SU-DHL-6 (cell line): ENCODE measurements around the gene MAST4.

Source experiments
- H2AFZ ChIP-seq: fragments of 200-600 bp; sonication (generic); 2 replicates; pipeline ENCODE4 v1.6.1; 2014; ENCODE audit warnings: low read depth, mild to moderate bottlenecking, moderate library complexity, mixed read lengths, antibody characterized with exemption, low read length; ENCODE audit not compliant: severe bottlenecking
- H3F3A ChIP-seq: fragments of 200-600 bp; shearing (Covaris generic); 2 replicates; pipeline ENCODE4 v1.6.0; 2016; ENCODE audit warnings: antibody characterized with exemption, mild to moderate bottlenecking; ENCODE audit not compliant: insufficient read depth
- H3K27ac ChIP-seq: fragments of 200-600 bp; sonication (generic); 2 replicates; pipeline ENCODE4 v1.5.1; 2016; ENCODE audit warnings: low read depth, mild to moderate bottlenecking, low read length, moderate library complexity, mixed read lengths
- H3K27me3 ChIP-seq: fragments of 200-600 bp; sonication (generic), shearing (Covaris generic); 2 replicates; pipeline ENCODE4 v1.6.0; 2014; ENCODE audit warnings: mild to moderate bottlenecking, low read length
- H3K36me3 ChIP-seq: fragments of 200-600 bp; sonication (generic); 2 replicates; pipeline ENCODE4 v1.6.1; 2014; ENCODE audit warnings: mild to moderate bottlenecking, low read length, mixed read lengths
- H3K4me2 ChIP-seq: fragments of 300-600, 200-600 bp; shearing (Covaris generic), sonication (generic); 2 replicates; pipeline ENCODE4 v1.6.0; 2014; ENCODE audit warnings: low read length, low read depth, mild to moderate bottlenecking; ENCODE audit not compliant: poor library complexity, severe bottlenecking
- H3K4me3 ChIP-seq: fragments of 200-600 bp; sonication (generic); 2 replicates; pipeline ENCODE4 v1.5.1; 2014; ENCODE audit warnings: antibody characterized with exemption, low read length, mild to moderate bottlenecking, mixed read lengths; ENCODE audit not compliant: insufficient read depth, poor library complexity, severe bottlenecking
- H3K79me2 ChIP-seq: fragments of 200-600 bp; sonication (generic); 2 replicates; pipeline ENCODE4 v1.6.1; 2014; ENCODE audit warnings: mild to moderate bottlenecking, low read length, moderate library complexity; ENCODE audit not compliant: insufficient read depth
- H3K9ac ChIP-seq: fragments of 200-600 bp; sonication (generic); 2 replicates; pipeline ENCODE4 v1.7.0; 2014; ENCODE audit warnings: mild to moderate bottlenecking, low read length
- H3K9me2 ChIP-seq: fragments of 200-600 bp; sonication (generic); replicated peaks from 2 replicates; pipeline ENCODE4 v1.6.1; 2014; ENCODE audit warnings: low read length; ENCODE audit not compliant: insufficient read depth
- H3K9me3 ChIP-seq: fragments of 200-600 bp; sonication (generic); 2 replicates; pipeline ENCODE4 v1.6.1; 2014; ENCODE audit warnings: low read length, mixed read lengths; ENCODE audit not compliant: insufficient read depth
- H4K20me1 ChIP-seq: fragments of 200-600 bp; sonication (generic); 2 replicates; pipeline ENCODE4 v1.6.1; 2014; ENCODE audit warnings: low read depth, mild to moderate bottlenecking, antibody characterized with exemption, low read length, moderate library complexity, mixed read lengths
- CTCF ChIP-seq: fragments of 200-600 bp; sonication (generic); IDR thresholded peaks from one replicate; pipeline ENCODE4 v1.5.1; 2017; ENCODE audit warnings: antibody characterized with exemption, mild to moderate bottlenecking, low read length, moderate library complexity; ENCODE audit not compliant: insufficient read depth, poor library complexity, severe bottlenecking
- EZH2phosphoT487 ChIP-seq: fragments of 200-600 bp; sonication (generic), shearing (Covaris generic); conservative IDR thresholded peaks from 2 replicates; pipeline ENCODE4 v1.6.1; 2018; ENCODE audit warnings: mild to moderate bottlenecking, antibody characterized with exemption, low read length, moderate library complexity, mixed read lengths

The MAST4 gene

GRCh38 chr5:67173959-67174358 lies 577.8 kb downstream of the MAST4 start:
- Histone ChIP-seq H3K27ac (no peak overlapping the region), H3K9me3 (peaks cover 7% of the 10 kb centered on the region; the same call in 1 of the 2 replicates)
- TF ChIP-seq EZH2phosphoT487 (no peak), CTCF (no peak)

DNA sequence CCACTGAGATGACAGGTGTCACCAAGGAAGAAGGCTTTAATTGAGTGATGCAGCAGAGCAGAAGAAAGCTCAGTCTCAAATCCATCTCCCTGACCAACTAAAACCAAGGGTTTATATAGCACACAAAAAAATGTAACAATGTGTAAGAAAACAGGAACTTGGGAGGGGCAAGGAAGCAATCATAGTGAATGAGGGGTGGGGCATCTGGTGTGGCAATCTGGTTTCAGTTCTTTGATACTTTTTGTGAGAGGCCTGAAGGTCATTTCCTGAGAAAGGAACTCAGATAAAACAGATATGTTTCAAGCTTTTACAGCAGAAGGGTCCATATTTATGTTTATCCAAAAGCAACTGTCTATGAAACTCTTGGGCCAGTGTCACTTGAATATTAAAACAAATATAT lies 580.7 kb downstream of the MAST4 start:
- Histone ChIP-seq H3K79me2 (no peaks in the 10 kb centered on the region), H4K20me1 (no peaks in the 10 kb centered on the region), H3F3A (no peaks in the 10 kb centered on the region), H3K36me3 (no peaks in the 10 kb centered on the region; the same call in 1 of the 2 replicates), H3K9me3 (peaks cover 7% of the 10 kb centered on the region; the same call in 1 of the 2 replicates), H3K9ac (no peak overlapping the region), H3K27me3 (no peaks in the 10 kb centered on the region), H3K27ac (no peak overlapping the region), H3K4me2 (no peak overlapping the region), H3K9me2 (no peaks in the 10 kb centered on the region), H2AFZ (no peak overlapping the region), H3K4me3 (no peak overlapping the region)
- TF ChIP-seq EZH2phosphoT487 (no peak), CTCF (no peak)

More at GRCh38 chr5:67173959-67174358, 577.8 kb downstream of the MAST4 start:
- Histone ChIP-seq H2AFZ (no peak overlapping the region), H3K27me3 (no peaks in the 10 kb centered on the region), H3K4me2 (no peak overlapping the region), H3K79me2 (no peaks in the 10 kb centered on the region), H4K20me1 (no peaks in the 10 kb centered on the region), H3K36me3 (no peaks in the 10 kb centered on the region; the same call in 1 of the 2 replicates), H3K4me3 (no peak overlapping the region), H3K9me2 (no peaks in the 10 kb centered on the region), H3K9ac (no peak overlapping the region), H3F3A (no peaks in the 10 kb centered on the region)

DNA sequence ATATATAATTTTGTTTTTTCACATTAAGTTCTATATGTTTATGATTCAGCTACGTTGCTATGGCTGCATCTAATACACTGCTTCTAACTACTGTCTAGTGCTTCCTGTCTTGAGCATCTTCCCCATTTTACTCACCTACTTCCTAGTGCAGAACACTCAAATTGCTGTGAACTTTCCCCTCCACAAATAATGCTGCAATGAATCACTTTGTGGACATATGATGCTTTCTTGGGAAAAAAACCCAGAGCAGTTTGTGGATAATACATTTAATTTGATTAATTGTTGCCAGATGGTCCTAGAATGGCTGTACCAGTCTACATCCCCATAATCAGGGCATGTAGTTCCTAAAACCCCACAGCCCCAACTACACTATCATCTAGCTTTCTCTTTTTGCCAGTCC lies 581.9 kb downstream of the MAST4 start:
- Histone ChIP-seq H2AFZ (no peak overlapping the region), H3K4me2 (no peak overlapping the region), H3K27ac (no peak overlapping the region), H3K79me2 (no peaks in the 10 kb centered on the region), H3K9ac (no peak overlapping the region), H4K20me1 (no peaks in the 10 kb centered on the region), H3K27me3 (no peaks in the 10 kb centered on the region), H3K36me3 (no peaks in the 10 kb centered on the region; the same call in 1 of the 2 replicates), H3K9me2 (no peaks in the 10 kb centered on the region), H3K4me3 (no peak overlapping the region), H3K9me3 (peaks cover 7% of the 10 kb centered on the region; the same call in 1 of the 2 replicates), H3F3A (no peaks in the 10 kb centered on the region)
- TF ChIP-seq CTCF (no peak), EZH2phosphoT487 (no peak)
